HFF-Myc (cell line): ENCODE data around the gene PTPRK.

ENCODE experiments used
- DNase-seq: peaks from one replicate; pipeline ENCODE4 v3.0.0-alpha.2; 2011; ENCODE audit warnings: low read depth; ENCODE audit errors: extremely low read depth
- H3K4me3 ChIP-seq: replicated peaks from 2 replicates; pipeline ENCODE4 v1.5.1; 2011; ENCODE audit warnings: low read depth, mild to moderate bottlenecking, control low read depth, low read length
- TF ChIP-seq, protein P1 (sequence below): IDR thresholded peaks from 2 replicates; pipeline ENCODE4 v1.5.1; 2012; ENCODE audit warnings: mild to moderate bottlenecking, low read depth, low read length, control low read depth; ENCODE audit errors: missing control alignments

The PTPRK gene

DNA sequence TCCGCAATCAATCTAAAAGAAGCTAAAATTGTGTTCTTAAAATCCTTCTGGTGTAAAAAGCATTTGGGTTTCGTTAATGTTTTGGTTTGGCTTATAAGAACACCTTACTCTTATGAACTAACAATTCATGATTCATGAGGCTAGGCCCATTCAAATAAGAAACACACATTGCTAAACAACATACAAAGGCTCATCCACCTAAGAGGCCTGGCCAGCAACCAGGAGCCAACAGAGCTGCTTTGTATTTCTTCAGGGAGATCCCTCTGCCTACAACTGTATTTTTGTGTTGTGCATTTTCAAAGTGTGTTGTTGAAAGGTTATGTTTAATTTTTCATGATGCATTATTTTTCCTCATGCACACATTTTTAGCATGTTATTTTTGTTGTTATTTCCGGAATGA lies 98.6 kb downstream of the PTPRK start:
- DNase-seq: no peak
- no peak overlapping the region for H3K4me3 ChIP-seq
- TF ChIP-seq, protein P1, sequence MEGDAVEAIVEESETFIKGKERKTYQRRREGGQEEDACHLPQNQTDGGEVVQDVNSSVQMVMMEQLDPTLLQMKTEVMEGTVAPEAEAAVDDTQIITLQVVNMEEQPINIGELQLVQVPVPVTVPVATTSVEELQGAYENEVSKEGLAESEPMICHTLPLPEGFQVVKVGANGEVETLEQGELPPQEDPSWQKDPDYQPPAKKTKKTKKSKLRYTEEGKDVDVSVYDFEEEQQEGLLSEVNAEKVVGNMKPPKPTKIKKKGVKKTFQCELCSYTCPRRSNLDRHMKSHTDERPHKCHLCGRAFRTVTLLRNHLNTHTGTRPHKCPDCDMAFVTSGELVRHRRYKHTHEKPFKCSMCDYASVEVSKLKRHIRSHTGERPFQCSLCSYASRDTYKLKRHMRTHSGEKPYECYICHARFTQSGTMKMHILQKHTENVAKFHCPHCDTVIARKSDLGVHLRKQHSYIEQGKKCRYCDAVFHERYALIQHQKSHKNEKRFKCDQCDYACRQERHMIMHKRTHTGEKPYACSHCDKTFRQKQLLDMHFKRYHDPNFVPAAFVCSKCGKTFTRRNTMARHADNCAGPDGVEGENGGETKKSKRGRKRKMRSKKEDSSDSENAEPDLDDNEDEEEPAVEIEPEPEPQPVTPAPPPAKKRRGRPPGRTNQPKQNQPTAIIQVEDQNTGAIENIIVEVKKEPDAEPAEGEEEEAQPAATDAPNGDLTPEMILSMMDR: no peak

DNA sequence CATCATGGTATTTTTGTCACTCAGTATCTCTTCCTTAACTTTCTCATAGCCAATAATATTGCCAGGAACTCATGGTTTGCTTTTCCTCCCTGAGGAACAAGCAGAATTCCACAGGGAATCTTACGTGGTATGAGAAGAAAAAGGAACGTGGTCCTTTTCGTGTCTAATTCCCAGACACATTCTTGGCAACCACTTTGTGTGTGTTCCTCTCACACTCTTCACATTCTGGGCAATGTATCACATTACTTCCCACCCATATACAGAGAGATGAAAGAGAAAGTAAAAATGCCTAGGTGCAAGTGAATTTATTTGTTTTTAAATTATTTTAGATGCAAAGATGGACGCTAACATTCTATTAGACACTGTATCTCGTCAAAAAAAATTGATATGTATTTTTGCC lies 102.7 kb downstream of the PTPRK start:
- TF ChIP-seq, protein P1: no peak
- no peak for DNase-seq
- H3K4me3 ChIP-seq: no peak overlapping the region

DNA sequence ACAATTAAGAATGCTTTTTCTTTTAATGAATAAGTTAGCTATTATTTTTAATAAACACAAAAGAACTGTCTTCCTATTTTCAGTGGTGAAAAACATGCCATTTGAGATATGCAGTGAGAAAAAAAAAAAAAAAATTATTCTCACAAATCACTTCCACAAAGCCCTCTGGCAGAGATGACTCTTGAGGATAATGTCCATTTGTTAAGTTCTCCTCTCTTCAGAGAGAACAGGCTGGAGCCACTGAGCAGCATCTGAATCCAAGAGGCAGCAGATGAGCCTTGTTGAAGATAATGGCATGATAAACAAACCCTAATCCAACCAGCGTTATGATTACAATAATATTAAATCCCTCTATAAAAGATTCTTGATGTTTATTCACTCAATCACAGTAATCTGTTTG lies 105.0 kb downstream of the PTPRK start:
- TF ChIP-seq, protein P1: no peak
- no peak overlapping the region for H3K4me3 ChIP-seq
- DNase-seq: no peak

DNA sequence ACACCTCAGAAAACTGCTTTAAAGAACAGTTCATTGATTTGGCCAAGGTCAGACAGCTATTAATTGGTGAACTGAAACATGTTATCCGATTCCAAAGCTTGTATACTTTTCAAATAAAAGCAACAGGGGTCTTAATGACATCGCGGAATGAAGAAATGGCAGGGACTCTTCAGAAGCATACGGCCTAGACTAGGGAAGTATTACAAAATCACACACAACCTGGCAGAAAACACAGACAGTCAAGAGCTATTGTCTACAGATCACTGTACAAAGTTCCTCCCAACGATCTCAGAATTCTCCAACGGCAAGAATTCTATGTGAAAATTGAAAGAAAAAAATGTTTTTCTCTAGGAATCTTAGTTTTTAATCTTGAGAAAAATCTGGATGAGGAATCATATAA lies 105.5 kb downstream of the PTPRK start:
- H3K4me3 ChIP-seq: no peak overlapping the region
- TF ChIP-seq, protein P1: no peak
- no peak for DNase-seq

DNA sequence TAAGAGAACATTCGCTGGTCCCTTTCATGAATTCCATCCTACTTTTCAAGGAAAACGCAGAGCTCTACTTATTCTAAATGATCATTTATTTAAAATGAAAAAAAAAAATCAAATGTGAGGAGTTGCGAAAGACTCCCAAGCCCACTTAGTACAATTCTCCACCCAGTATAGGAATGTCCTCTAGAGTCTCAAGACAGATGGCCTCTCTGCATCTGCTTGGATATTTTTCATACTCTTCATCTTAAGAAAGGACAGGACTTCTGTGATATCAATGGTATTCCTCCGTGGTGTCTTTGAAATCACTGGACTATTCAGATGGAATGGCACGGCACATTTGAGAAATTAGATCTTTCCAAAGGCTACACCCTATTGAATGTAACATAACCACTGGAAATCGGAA lies 107.1 kb downstream of the PTPRK start:
- no peak for DNase-seq

DNA sequence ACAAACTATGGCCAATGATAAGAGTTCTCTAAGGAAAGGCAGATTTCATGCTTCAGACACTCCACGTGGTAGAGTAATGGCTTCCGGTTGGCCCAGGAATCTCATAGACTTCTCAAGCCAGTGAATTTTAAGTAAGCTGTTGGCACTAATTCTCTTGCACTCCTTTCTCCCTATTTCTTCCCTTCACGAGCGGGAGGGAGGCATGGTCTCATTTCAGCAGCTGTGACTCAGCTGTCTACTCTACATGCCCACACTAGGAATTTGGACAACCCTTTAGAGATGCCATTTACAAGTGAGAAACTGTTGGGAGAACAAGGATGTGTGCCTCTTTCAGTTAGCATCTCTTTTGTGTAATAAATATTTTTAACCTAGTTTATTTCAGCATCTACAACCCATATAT lies 107.7 kb downstream of the PTPRK start:
- DNase-seq: no peak
- H3K4me3 ChIP-seq: no peak overlapping the region
- TF ChIP-seq, protein P1: no peak

More for the DNA sequence above, 107.1 kb downstream of the PTPRK start:
- TF ChIP-seq, protein P1: no peak
- H3K4me3 ChIP-seq: no peak overlapping the region

DNA sequence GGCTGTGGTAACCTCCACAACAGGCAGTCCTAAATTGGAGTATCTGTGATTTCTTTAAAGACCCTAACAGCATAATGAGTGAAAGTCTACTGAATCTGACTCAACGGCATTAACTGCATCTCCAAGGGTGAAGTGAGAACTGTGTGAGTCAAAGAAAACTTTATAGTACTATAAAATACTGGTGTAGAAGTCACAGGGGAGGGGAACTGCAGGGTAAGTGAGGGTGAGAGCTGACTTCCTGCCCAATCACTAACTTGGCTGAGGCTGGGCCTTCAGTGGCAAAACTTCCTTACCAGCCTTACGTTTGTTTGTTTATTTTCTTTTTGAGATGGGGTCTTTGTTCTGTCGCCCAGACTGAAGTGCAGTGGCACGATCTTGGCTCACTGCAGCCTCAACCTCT lies 109.8 kb downstream of the PTPRK start:
- no peak overlapping the region for H3K4me3 ChIP-seq
- TF ChIP-seq, protein P1: no peak
- no peak for DNase-seq
